K562 (cell line): ENCODE results near the gene PGLYRP1. TPM values are rescaled to one million over a fixed set of nuclear protein-coding genes. Genes with fewer than 3 reads are reported as not detected.

Experiments
- CHD4 ChIP-seq: fragments of 200-600 bp; sonication (generic); IDR thresholded peaks from 3 replicates; pipeline ENCODE4 v1.6.1; 2012; ENCODE audit warnings: low read depth, mild to moderate bottlenecking, mixed read lengths, low read length, inconsistent platforms; ENCODE audit not compliant: insufficient read depth, insufficient replicate concordance, poor library complexity, severe bottlenecking
- CREB5 ChIP-seq: fragments of 250-450 bp; sonication (Bioruptor Pico); IDR thresholded peaks from 2 replicates; pipeline ENCODE4 v1.5.0; 2020; ENCODE audit warnings: mild to moderate bottlenecking
- CTCF ChIP-seq, 3 experiments: IDR thresholded peaks in 2 of 3; conservative IDR thresholded peaks in 1 of 3; 2 replicates each; pipeline ENCODE4 v1.5.1; 2011 to 2012; ENCODE audit warnings: low read length in 3 of 3, mild to moderate bottlenecking in 3 of 3, control low read depth in 2 of 3, improper control_type of control experiment in 1 of 3, inconsistent platforms in 1 of 3, low read depth in 1 of 3, mixed read lengths in 1 of 3, moderate library complexity in 1 of 3; ENCODE audit not compliant: insufficient read depth in 2 of 3
- CTCFL ChIP-seq: IDR thresholded peaks from 2 replicates; pipeline ENCODE4 v1.6.1; 2011; ENCODE audit warnings: borderline replicate concordance, low read depth, mild to moderate bottlenecking, moderate library complexity, low read length; ENCODE audit not compliant: insufficient read depth, poor library complexity, severe bottlenecking
- EGR1 ChIP-seq: fragments of 450-650 bp; conservative IDR thresholded peaks from 2 replicates; pipeline ENCODE4 v1.6.1; 2017; ENCODE audit warnings: mild to moderate bottlenecking
- KLF16 ChIP-seq: IDR thresholded peaks from 2 replicates; pipeline ENCODE4 v1.6.1; 2016; ENCODE audit warnings: antibody characterized with exemption
- TFAP4 ChIP-seq: sonication (generic); formaldehyde crosslinking; IDR thresholded peaks from 2 replicates; pipeline ENCODE4 v1.8.0; 2022; ENCODE audit warnings: missing genetic modification reagents, mild to moderate bottlenecking, moderate library complexity, borderline replicate concordance
- THRA ChIP-seq: fragments of 450-650 bp; IDR thresholded peaks from 2 replicates; pipeline ENCODE4 v1.6.1; 2017; ENCODE audit warnings: mild to moderate bottlenecking, moderate library complexity
- ZNF121 ChIP-seq: sonication (generic); formaldehyde crosslinking; conservative IDR thresholded peaks from 2 replicates; pipeline ENCODE4 v1.8.0; 2022; ENCODE audit warnings: missing genetic modification reagents
- polyA plus RNA-seq, 8 experiments: library from polyadenylated mRNA; depleted of rRNA in 4 of 8; stranded (reverse) in 5 of 8; unstranded in 3 of 8; fragments of >200 nt; fragmentation: Nextera tagmentation in 2 of 8; fragmentation: Illumina TruSeq in 1 of 8; extraction: Ambion mirVana in 2 of 8; extraction: Trizol in 1 of 8; gene quantifications; 2 replicates each; pipeline versions ENCODE4 v1.2.1 to v1.2.3, GENCODE V29; 2011 to 2014; ENCODE audit warnings: inconsistent platforms in 1 of 8, missing spikeins in 1 of 8
- total RNA-seq, 7 experiments: library from RNA; depleted of rRNA in 6 of 7; stranded (reverse); fragments of >200 nt in 6 of 7; fragmentation: Illumina TruSeq in 2 of 7; extraction: Trizol in 2 of 7; gene quantifications; 2 replicates each; pipeline versions ENCODE4 v1.2.1 to v1.2.3, GENCODE V29; 2011 to 2021; ENCODE audit warnings: low replicate concordance in 1 of 7

PGLYRP1 gene
- total and polyA plus RNA-seq, 9 of the 15 experiments (the other 6 are each of a cell fraction or from before 2014, with no cell fraction given), result not detected

- TF ChIP-seq CTCFL (peak; percentile 22), TFAP4 (CRISPR knock-in tag) (no peak), ZNF121 (no peak), CTCF (IDR thresholded peaks at IDR 0.05 in 2 of 3, conservative IDR thresholded peaks at IDR 0.05 in 1 of 3; ENCODE audit: insufficient read depth in 2 of 3, low read depth in 1 of 3, low read length in 3 of 3) (peak; percentile 44 to 51 (median 48)), EGR1 (peak; percentile 21; the same call in 1 of the 2 replicates), KLF16 (peak; percentile 96), CREB5 (CRISPR knock-in tag) (no peak), THRA (no peak), CHD4 (no peak)
Measured at GRCh38 chr19:46021531-46022041, 1.3 kb downstream of the PGLYRP1 start (continued).
